GM18508 (cell line): ENCODE results near the gene MRTFA.
"Not testable (repeated sequence)": the region's sequence is repeated elsewhere in the genome, so short reads cannot be mapped to it uniquely, and the experiment has no call there.

Experiments used
- ATAC-seq: cut with Tn5 transposase; IDR thresholded peaks from one replicate; pipeline ENCODE4 v1.9.1; 2021; ENCODE audit warnings: moderate number of reproducible peaks; ENCODE audit not compliant: insufficient read depth, unreplicated experiment

MRTFA gene

DNA sequence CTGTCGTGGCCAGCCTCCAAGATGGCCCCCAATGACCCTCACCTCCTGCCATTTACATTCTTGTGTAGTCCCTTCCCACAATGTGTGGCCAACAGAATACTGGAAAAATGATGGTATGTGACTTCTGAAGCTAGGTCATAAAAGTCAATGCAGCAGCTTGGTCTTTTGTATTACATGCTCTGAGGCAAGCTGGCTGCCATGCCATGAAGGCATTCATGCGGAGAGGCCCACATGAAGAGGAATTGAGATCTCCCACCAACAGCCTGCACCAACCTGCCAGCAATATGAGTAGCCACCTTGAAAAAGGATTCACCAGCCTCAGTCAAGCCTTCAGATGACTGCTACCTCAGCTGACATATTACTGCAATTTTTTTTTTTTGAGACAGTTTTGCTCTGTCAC is 4.6 kb downstream of the MRTFA start:
- no peak for ATAC-seq

DNA sequence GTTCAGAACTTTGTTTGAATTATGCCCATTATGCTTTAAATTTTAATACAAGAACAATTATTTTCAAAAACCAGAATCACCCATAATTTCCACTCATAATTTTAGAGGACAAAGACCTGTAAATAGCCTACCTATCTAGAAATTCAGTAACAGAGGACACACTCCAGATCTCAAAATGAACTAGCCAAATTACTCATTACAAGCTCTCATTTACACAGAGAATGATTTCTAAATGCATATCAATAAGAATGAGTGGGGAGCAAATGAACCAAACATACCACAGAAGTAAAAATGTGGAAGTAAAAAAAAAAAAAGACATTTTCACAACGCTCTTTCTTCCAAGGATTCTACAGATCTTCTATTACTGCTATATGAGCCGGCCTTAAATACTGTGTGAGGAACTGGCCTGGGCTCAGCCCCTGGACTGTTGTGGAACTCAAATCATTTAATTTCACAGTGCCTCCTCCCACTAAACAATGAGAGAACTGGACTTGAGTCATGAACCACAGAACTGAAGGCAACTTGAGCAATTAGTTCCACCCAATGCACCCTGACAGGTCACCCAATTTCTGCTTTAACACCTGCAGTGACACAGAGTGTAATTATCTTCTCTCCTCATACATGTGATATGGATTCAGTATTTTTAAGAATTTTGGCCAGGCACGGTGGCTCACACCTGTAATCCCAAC is 8.0 kb downstream of the MRTFA start:
- ATAC-seq: no peak

DNA sequence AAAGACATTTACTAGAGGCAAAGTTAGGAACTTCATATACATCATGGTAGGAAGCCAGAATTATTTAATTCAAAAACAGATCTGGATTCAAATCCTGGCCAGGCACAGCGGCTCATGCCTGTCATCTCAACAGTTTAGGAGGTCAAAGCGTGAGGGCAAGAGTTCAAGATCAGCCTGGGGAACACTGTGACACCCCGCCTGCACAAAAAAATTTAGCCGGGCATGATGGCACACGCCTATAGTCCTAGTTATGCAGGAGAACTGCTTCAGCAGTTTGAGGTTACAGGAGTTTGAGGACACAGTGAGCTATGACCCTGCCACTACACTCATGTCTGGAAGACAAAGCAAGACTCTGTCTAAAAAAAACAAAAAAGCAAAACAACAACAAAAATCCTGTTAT is 8.9 kb downstream of the MRTFA start:
- no peak for ATAC-seq

DNA sequence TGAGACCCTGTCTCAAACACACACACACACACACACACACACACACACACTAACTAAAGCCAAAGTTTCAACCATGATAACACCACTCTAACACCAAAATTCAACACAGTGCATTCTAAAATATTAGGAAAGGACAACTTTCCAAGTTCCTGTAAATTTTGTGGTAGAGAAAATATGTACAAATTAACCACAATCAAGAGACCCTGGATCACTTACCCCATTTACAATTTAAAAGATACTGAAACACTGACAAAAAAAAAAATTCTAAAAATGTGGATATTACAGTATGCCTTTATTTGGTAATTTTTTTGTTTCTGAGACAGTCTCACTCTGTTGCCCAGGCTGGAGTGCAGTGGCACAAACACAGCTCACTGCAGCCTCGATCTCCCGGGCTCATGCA is 9.7 kb downstream of the MRTFA start:
- ATAC-seq: no peak

DNA sequence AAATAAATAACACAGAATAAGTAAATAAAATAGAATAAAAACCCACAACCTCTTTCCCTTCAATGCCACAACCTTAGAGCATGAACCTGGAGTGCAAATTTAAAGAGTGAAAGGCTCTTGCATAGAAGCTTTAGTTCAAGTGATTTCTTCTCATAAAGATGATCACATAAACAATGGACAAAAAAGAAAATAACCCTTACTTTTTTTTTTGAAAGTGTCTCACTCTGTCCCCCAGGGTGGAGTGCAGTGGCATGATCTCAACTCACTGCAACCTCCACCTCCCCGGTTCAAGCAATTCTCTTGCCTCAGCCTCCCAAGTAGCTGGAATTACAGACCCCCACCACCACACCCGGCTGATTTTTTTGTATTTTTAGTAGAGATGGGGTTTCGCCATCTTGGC is 10.7 kb downstream of the MRTFA start:
- not testable (repeated sequence) for ATAC-seq

DNA sequence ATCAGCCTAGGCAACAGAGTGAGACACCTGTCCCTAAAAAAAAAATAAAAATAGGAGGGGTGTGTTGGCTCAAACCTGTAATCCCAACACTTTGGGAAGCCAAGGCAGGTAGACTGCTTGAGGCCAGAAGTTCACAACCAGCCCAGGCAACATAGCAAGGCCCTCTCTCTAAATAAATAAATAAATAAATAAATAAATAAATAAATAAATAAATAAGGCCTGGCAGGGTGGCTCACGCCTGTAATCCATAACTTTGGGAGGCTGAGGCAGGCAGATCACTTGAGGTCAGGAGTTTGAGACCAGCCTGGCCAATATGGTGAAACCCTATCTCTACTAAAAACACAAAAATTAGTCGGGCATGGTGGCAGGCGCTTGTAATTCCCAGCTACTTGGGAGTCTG is 11.2 kb downstream of the MRTFA start:
- not testable (repeated sequence) for ATAC-seq

DNA sequence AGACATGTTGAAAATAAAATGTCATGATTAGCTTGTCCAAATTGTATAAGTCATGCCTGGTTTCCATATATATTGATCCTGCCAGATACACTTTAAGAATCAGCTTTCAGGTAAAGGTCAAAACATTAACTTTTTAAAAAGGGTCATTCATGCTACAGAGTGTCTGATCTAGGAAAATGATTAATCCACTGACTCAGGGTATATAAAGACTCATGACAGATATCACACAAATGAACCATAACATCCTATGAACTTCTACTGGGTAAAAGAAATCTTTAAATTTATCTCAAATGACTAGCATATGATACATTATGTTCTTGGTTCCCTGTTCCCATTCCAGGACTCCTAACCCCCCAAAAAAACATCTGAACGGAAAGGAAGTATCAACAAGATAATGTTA is 11.7 kb downstream of the MRTFA start:
- no peak for ATAC-seq

DNA sequence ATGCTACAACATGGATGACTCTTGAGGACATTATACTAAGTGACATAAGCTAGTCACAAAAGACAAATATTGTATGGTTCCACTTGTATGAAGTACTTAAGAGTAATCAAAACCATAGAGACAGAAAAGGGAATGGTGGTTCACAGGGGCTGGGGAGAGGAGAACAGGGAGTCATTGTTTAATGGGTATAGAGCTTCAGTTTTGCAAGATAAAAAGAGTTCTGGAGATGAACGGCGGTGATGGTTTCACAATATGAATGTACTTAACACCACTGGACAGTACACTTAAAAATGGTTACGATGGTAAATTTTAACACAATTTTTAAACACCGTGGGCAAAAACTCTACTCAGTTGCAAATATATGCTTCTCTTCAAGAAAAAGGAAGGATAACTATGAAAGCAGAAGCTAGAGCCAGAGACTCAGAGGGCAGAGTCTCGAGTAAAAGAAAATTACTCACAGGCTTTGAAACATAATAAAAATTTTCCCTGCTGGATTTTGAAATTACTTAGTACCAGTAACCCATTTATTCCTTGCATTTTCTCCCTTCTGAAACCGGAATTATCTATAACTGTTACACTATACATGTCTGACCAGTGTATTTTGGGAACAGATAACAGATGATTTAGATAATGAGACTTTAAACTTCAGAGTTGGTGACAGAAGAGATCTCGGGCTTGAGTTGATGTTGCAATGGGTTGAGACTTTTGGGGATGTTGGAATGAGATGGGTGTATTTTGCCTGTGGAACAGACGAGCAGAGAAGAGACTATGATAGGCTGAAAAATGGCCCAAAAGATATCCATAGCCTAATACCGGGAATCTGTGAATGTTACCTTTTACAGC is 15.0 kb downstream of the MRTFA start:
- no peak for ATAC-seq

DNA sequence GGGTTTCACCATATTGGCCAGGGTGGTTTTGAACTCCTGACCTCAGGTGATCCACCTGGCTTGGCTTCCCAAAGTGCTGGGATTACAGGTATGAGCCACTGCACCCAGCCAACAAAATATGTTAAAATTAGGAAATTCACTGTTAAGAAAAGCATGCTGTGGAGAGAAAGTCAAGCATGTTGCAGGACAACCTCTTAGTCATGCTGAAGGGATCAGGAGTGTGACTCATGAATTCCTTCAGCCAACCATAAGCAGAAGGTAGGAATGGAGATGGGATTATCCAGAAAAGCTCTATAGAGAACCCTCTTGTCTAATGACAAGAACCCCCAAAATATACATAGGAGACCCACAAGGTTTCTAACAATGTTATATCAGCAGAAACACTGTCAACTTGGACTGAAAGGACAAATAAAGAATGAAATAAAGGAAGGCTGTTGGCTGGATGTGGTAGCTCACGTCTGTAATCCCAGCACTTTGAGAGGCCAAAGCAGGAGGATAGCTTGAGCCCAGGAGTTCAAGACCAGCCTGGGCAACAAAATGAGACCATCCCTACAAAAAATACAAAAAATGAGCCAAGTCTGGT is 16.0 kb downstream of the MRTFA start:
- no peak for ATAC-seq

DNA sequence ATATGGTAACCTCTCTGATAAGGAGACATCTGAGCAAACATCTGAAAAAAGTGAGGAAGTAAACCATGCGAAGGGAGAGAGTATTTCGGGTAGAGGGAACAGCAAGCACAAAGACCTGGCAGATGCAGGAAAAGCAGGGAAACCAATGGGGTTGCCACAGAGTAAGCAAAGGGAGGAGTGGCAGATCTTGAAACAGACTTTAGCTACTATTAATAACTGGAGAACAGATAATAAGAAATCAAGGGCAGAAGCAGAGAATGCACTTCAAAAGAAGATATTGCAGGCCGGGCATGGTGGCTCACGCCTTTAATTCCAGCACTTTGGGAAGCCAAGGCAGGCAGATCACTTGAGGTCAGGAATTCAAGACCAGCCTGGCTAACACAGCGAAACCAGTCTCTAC is 18.1 kb downstream of the MRTFA start:
- ATAC-seq: no peak

DNA sequence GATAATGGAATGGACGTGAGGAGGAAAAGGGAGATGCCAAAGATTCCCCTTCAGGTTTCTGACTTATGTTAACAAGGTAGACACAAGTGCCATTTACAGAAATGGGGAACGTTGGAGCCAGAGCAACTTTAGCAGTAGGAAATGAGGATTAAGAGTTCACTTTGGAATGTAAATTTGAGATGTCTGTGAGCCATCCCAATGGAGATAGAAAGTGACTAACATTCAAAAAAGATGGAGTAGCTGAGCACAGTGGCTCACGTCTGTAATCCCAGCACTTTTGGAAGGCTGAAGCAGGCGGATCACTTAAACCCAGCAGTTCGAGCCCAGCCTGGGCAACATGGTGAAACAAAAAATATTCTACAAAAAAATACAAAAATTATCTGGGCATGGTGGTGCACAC is 19.9 kb downstream of the MRTFA start:
- no peak for ATAC-seq

DNA sequence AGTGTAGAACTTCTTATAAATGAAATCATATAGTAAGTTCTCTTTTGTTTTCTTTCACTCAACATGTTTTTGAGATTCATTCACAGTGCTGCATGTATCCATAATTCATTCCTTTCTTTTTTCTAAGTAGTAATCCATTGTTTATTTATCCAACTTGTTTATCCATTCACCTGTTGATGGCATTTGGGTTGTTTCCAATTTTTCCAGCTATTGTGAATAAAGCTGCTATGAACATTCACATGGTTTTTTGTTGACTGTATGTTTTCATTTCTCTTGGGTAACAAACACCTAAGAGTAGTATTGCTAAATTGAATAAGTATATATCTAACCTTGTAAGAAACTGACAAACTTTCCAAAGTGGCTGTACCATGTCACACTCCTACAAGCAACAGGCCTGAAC is 23.5 kb downstream of the MRTFA start:
- no peak for ATAC-seq

DNA sequence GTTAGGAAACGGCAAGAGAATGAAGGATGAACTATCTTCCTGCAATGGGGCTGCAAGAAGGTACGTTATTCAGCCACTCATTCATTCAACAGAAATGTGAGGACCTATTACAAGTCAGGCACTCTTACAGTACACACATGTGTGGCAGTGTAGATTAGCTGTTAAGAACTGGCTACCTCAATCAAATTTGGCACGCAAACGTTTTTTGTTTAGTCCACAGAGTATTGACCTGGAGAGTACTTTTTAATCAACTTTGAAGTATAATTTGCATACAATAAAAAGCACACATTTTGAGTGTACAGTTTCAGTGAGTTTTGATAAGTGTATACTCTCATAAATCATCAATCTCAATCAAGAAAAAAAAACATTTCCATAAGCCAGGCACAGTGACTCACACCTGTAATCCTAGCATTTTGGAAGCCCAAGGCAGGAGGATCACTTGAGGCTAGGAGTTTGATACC is 24.2 kb downstream of the MRTFA start:
- ATAC-seq: no peak

DNA sequence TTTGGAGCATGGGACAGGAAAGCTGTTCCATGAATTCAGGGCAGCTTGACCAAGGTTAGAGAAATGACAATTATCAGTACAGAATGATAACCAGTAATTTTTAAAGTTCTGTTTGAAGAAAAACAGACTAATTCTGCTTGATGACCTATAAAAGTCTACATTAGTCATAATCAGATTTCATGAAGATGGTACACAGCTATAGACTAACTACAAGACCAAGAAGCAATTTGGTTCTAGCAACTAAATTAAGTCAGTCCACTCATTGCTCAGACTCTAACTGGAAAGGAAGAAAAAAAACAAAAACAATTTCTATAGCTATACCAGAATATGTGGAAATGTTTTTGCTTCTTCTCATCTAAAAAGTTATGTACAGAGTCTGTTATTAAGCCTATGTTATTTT is 24.9 kb downstream of the MRTFA start:
- no peak for ATAC-seq

DNA sequence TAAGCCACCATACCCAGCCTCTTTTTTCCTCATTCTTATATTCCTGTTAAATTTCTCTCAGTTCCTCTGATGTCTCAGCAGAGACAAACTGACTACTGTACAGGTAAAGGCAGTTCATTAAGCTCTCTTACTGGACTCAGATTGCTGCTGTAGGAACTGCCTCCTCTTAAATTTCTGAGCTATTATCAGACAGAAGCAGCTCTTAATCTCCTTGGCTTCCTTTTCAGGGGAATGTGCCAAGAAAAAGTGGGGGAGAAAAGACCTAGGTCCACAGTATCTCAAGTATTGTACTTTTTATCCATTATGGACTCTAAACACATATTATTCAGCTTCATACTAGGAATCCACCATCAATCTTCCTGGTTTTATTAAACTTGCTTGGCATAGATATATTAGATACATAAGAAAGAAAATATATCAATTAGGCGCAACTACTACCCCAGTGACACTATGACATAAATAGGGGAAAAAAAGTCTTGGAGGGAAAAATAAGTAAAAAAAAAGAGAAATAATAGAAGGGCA is 26.1 kb downstream of the MRTFA start:
- ATAC-seq: no peak

DNA sequence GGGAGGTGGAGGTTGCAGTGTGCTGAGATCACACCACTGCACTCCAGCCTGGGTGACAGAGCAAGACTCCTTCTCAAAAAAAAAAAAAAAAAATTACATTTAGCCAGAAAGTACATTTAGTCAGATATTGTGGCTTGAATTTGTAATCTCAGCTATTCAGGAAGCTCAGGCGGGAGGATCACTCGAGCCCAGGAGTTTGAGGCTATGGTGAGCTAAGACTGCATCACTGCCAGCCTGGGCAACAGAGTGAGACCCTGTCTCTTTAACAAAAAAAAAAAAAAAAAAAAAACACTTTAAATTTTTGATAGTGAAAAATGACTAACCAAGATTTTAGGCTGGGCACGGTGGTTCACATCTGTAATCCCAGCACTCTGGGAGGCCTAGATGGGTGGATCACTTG is 27.3 kb downstream of the MRTFA start:
- ATAC-seq: no peak

DNA sequence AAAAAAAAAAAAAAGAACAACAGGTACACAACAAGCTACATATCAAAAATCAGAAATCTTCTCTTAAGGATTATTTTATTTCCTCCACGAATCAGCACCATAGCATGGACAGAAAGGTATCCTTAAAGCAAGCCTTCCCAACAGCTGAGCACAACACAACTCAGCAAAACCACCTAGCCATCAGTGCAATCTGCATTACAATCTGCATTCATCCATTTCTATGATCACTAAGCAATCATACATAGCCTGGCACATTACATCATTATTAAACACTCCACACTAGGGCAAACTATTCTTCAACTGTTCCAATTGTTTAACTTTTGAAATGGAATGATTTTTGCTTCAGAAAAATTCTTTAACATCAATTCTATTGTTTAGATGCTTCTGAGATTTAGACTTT is 29.0 kb downstream of the MRTFA start:
- no peak for ATAC-seq

DNA sequence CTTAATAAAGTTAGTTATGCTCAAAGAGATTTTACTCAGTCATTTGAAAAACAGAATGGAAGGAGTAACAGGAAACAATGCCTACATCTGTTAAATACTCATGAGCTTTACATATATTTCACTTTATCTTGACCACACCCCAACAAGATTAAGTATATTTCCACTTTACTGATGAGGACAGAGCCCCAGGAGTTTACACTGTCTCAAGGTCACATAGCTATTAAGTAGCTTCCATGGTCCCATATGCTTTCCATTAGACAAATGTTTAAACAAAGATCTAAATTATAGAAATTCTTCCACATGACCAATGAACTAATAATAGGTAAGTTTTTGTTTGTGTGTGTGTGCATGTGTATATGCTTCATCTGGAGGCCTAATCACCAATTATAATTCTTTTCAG is 30.2 kb downstream of the MRTFA start:
- no peak for ATAC-seq

DNA sequence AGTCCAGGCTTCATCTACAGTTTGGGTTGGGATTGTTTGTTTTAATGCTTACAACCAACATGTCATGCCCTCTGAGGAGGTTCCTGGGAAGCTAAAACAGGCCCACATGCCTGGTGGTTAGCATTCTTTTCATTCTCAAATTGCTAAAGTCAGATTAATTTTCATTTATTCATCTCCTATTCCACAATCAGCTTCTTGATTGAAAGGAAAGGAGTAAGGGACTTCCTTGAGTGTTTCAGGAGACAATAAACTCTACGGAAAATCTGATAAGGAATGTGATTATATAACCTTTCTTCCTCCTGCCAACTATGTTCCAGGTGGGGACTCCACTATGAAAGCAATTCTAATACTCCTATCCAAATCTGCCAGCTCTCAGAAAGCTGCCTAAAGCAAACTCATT is 30.8 kb downstream of the MRTFA start:
- ATAC-seq: no peak

DNA sequence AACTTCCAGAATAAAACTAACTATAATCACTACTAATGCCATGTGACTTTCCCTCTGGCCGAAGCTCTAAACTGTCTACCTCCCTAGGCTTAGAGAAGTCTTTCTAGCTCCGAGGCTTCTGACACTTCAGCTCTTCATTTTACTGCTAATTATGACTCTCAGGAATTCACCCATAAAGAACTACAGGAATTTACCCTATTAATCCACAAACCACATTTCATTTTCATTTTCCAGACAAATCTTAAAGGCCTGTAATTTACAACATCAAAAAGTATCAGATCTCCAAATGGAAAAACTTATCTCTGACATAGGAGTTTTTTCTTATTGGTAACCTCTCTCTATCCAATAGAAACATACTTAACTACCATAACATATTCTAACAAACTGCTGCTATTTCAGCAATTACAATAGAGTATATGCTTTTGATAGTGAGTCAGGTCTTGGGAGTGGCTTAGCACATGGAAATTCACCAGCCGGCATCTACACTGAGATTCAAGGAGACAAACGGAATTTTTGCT is 33.4 kb downstream of the MRTFA start:
- no peak for ATAC-seq

DNA sequence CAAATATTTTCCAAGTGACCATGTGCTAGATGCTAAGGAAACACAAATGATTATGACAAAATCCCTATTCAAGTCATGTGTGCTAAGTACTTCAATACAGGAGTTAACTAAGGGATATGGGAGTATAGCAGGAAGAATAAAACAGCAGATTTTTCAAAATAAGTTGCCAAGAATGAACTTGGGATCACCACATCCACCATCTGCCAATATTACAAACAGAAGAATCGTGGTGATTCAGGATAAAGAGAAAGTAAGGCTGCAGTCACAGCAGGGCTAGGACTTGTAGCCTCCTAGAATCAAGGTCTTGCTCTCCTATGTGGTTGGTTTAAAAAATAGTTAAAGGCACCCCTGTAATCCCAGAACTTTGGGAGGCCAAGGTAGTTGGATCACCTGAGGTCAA is 34.3 kb downstream of the MRTFA start:
- ATAC-seq: no peak
